ENCODE results near the gene CALML5.

Gene CALML5

GRCh38 chr10:5532618-5533097 is 33.3 kb upstream of the CALML5 start:
- DNase-seq: no peak

- DNase-seq: no peak
Observed at GRCh38 chr10:5532307-5532605, 32.9 kb upstream of the CALML5 start.

DNA sequence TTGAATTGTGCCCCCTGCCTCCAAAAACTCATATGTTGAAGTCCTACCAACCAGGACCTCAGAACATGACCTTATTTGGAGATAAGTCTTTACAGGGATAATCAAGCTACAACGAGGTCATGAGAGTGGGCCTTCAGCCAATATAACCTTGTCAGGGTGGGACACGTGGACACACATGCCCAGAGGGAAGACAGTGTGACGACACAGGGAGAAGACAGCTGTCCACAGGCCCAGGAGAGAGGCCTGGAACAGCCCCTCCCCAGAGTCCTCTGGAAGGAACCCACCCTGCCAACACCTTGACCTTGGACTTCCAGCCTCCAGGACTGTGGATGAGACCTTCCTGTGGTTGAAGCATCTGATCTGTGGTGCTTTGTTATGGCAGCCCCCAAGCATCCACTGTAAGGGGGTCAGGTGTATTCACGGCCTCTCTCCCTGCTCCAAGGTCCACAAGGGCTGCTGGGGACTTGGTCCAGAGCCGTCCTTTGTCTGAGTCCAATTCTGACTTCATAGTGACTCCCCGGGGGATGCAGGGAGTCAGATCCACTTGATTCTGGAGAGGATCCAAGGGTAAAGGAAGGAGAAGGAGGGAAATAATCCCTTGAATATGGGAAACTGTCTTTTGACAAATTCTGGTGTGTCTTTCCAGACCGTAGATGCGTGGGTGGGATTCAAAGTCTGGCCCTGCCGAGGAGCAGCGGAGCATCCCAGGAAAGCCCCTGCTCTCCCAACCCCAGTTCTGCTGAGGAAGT is 32.4 kb upstream of the CALML5 start:
- DNase-seq: no peak

- DNase-seq: no peak
Observed at GRCh38 chr10:5530846-5531557, 31.6 kb upstream of the CALML5 start.

DNA sequence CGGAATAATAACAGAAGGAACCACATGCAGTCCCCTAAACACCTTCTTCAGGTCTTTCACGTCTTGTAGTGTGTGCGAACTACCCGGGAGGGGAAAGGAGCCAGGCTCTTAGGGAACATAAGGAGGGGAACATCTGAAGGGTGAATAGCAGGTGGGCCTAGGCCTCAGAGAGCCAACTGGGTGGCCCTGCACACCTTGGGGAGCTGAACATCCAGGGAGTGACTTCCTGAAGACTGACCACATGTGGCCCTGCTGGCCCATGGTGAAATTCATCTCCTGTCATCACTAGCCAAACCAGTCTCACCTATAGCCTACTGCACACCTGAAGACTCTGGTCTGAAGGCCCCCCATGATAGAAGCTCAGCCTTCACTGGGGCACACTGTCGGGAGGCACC is 31.0 kb upstream of the CALML5 start:
- no peak for DNase-seq

- no peak for DNase-seq
Observed at GRCh38 chr10:5529702-5530411, 30.5 kb upstream of the CALML5 start.

GRCh38 chr10:5528989-5529701 is 29.8 kb upstream of the CALML5 start:
- no peak for DNase-seq

GRCh38 chr10:5527332-5528200 is 28.2 kb upstream of the CALML5 start:
- no peak for DNase-seq

GRCh38 chr10:5526691-5527331 is 27.4 kb upstream of the CALML5 start:
- no peak for DNase-seq

DNA sequence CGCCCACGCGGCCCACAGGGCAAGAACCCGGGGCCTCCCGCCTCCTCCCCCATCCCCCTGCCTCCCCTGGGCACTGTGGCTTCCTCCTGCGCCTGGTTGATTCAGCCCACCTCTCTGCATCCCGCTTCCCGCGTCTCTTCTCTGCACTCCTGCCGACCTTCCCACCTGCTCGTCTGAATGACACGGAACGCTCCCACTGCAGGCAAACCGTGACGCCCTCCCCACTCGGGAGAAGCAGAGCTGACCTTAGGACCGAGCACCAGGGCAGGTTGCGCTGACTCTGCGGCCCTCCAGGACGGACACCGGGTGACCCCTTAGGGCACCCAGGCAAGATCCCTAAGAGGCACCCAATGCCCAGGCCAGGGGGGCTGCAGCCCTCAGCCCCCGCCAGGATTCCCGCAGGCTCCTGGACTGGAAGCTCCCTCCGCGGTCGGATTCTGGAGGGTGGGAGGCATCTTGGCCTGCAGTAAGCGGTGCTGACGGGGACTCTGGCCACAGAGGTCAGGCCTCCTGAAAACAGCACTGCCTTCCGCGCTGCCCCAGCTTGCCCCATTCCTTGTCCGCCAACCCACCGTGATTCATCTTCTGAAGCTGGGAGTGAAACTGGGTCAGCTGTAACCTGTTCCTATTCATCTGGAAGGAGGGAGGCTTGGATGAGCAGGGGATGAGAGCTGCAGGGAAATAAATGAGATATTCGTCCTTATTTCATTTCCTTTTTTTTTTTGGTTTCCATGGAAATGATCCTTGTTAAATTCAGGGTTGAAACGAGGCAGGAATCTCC is 26.4 kb upstream of the CALML5 start:
- no peak for DNase-seq

DNA sequence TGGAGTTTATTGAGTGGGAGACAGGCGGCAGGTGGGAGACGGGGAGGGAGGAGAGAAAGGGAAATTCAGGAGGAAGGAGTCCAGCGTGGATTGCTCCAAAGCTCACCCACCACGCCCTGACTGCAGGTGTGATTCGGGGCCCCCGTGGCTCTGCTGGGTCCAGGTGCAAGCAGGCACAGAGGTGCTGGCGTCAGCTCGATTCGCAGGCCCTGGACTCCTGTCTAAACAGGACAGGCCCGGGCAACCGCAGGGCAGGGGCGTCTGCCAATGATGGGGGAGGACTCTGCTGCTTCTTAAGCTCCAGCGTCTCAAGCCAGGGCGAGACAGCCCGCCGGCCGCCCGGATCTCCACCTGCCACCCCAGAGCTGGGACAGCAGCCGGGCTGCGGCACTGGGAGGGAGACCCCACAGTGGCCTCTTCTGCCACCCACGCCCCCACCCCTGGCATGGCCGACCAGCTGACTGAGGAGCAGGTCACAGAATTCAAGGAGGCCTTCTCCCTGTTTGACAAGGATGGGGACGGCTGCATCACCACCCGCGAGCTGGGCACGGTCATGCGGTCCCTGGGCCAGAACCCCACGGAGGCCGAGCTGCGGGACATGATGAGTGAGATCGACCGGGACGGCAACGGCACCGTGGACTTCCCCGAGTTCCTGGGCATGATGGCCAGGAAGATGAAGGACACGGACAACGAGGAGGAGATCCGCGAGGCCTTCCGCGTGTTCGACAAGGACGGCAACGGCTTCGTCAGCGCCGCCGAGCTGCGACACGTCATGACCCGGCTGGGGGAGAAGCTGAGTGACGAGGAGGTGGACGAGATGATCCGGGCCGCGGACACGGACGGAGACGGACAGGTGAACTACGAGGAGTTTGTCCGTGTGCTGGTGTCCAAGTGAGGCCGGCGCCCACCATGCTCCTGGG is 25.5 kb upstream of the CALML5 start, which contains the start of gene CALML3:
TSS of gene CALML3 (plus strand) at position 321 of the 920 bp plus-strand sequence. CDS start at position 446, 125 bp downstream.
- no peak for DNase-seq

DNA sequence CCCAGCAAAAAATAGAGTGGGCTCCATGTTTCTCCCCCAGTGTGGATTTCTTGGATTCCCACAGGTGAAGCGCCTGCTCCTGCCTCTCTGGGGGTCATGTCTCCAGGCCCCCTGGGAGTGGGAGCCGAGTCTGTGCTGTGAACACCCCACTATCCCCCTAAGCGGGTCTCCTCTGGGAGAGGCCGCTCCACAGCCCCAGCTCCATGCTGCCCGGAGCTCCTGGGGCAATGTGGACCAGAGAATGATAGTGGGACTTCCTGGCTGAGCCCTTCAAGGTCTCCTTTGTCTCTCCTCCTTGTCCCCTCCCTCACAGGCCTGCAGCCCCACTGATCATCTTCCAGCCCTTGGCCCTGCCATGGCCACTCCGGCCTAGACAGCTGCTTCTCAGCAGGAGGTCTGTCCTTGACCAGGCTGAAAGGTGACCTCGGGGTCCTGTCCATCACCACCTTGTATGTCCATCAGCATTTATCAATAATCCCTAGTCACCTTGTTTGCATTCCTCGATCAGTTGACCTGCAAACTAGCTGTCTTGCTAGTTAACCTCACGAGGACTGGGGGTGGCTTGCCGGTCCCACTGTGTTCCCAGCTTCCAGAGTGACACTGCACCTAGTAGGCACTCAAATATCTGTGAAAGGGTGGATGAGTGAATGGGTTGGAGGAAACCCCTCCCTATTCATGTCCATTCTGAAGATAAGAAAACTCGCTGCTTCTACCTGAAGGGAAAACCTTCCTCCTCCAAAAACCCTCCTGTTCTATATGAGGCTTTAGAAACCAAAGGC is 24.6 kb upstream of the CALML5 start:
- no peak for DNase-seq

GRCh38 chr10:5522913-5523560 is 23.7 kb upstream of the CALML5 start:
- DNase-seq: no peak

DNA sequence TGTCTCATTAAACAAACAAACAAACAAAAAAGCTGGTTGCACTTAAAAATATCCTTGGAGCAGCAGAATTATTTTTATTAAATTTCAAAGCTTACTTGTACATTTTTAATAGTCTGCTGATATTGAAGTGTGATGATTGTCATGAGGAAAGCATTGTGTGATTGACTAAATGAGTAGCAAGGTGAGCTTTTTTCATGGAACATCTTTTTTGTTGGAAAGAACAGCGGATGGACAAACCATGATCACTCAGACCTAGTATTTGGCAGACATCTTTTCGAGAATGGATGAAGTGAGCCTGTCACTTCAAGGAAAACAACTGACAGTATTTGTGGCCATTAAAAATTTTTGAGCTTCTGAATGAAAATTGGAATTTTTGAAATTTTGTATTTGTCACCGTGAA is 19.7 kb upstream of the CALML5 start:
- no peak for DNase-seq

- no peak for DNase-seq
Observed at GRCh38 chr10:5518143-5518542, 18.8 kb upstream of the CALML5 start.

GRCh38 chr10:5517546-5517945 is 18.2 kb upstream of the CALML5 start:
- DNase-seq: no peak

DNA sequence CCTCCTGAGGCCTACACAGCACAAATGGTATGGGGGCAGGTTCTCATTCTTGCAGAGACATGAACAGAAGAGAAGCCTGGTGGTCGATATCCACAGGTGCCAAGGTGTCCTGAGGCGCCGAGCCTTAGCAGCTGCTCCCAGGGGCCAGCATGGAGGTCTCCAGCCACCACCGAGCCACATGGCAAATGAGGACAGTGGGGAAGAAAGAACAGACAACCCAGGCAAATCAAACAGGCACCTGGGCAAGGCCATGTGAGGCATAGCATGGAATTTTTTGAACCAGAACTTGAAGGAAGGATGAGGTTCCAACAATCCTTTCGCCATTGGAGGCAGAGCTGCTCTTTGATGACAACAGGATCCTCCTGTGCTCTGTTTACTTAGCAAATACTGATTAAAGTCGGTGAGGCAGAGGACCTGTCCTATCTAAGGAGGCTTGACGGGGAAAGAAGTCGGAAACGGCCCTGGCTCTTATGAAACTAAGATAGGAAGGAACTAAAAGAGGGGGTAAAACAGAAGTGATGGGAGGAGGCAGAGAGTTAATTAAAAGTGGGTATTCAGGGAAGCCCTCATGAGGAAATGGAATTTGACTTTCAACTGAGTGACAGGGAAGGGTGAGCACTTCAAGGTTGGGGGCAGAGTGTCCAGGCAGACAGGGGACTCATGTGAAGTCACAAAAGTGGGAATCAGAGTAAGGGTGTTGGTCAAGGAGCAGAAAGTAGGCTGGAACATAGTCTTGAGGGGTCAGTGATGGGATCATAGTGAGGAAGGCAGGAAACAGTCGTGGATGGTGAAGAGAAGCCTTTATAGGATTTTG is 16.8 kb upstream of the CALML5 start:
- no peak for DNase-seq

All from HCEC 1CT (cell line).